Choroid plexus epithelial cell (primary cell): Measurements from ENCODE around the gene SORBS1.

Experiments
- DNase-seq: peaks from one replicate; pipeline ENCODE4 v3.0.0-alpha.2; 2010; ENCODE audit warnings: low read depth
- H3K4me3 ChIP-seq: 2 replicates; pipeline ENCODE4 v1.5.1; 2011; ENCODE audit warnings: low read depth, mild to moderate bottlenecking, control low read depth, low read length, moderate library complexity
- CTCF ChIP-seq: conservative IDR thresholded peaks from 2 replicates; pipeline ENCODE4 v1.5.1; 2011; ENCODE audit warnings: low read depth, mild to moderate bottlenecking, control low read depth, inconsistent platforms, low read length, moderate library complexity

Gene SORBS1

DNA sequence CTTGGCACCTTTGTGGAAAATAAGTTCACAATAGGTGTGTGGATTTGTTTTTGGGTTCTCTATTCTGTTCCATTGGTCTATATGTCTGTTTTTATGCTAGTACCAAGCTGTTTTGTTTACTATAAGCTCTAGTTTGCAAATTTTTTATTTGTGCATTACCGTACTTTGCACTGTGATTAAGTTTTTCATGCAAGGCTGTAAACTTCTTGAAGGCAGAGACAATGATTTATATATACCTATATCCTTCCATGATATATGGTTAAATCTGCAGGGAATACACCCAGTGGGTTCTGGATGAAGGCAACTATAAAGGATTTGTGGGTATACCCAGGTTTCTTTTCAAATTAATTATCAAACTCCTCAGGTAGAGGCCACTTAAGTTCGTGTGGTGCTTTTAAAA is 178.6 kb downstream of the SORBS1 start:
- no peak for TF ChIP-seq CTCF
- no peak overlapping the region for H3K4me3 ChIP-seq
- no peak for DNase-seq

GRCh38 chr10:95382174-95382573 is 179.0 kb downstream of the SORBS1 start:
- no peak overlapping the region for H3K4me3 ChIP-seq
- no peak for TF ChIP-seq CTCF
- no peak for DNase-seq

DNA sequence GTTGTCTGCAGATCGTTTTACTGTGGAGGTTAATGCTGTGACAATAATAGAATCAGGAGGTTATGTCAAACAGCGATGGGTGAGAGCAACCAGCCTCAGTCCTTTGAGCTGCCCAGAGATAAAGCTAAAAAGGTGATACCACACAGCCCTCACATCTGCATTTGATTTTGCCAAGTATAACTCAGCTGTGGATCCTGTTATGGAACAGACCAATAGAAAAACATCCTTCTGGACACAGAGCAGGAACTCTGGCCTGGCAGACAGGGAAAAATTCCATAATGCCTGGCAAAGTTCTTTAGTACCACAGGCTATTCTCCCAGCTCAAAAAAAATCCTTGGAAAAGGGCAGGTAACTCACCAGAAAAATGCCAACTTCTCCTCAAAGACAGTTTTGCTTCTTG is 183.2 kb downstream of the SORBS1 start:
- no peak overlapping the region for H3K4me3 ChIP-seq
- TF ChIP-seq CTCF, result no peak
- DNase-seq, result no peak

GRCh38 chr10:95375418-95375817 is 185.8 kb downstream of the SORBS1 start:
- DNase-seq, result no peak
- TF ChIP-seq CTCF, result no peak
- no peak overlapping the region for H3K4me3 ChIP-seq

DNA sequence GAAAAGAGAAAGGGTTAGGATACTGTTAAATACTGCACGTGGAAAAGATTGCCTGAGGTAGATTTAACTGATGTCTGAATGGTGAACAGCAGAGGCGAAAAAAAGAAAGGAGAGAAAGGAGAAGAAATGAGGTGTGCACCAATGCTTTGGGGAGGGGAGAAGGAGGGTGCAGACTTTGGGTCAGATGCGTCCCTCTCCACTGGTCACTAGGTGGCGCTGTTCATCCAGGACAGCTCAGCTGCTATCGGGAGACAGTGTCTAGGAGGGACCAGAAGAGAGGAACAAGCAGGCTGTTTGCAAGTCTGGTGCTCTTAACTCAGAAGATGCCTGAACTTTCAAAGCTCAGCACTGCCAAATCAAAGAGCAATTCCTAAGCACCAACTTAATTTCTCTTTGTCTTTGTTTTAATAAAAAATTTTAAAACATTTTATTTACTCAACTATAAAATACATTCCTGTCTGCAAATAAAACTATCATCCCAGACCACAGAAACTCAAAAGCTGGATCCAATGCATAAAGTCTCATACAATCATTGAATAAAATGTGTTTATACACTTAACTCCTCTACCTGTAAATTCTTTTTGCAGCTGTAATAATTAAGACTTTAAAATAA is 186.5 kb downstream of the SORBS1 start:
- peak; percentile 98 for TF ChIP-seq CTCF
- no peak overlapping the region for H3K4me3 ChIP-seq
- peak; percentile 83 for DNase-seq

GRCh38 chr10:95373660-95374059 is 187.5 kb downstream of the SORBS1 start:
- no peak overlapping the region for H3K4me3 ChIP-seq
- DNase-seq, result no peak
- TF ChIP-seq CTCF, result no peak

GRCh38 chr10:95364342-95364741 is 196.8 kb downstream of the SORBS1 start:
- no peak overlapping the region for H3K4me3 ChIP-seq
- DNase-seq, result no peak
- no peak for TF ChIP-seq CTCF
